GM18873 (cell line): ENCODE results near the gene G2E3.
"Not testable (repeated sequence)": the region's sequence is repeated elsewhere in the genome, so short reads cannot be mapped to it uniquely, and the experiment has no call there.

Experiments
- ATAC-seq: cut with Tn5 transposase; IDR thresholded peaks from one replicate; pipeline ENCODE4 v1.9.1; 2021; ENCODE audit warnings: mild to moderate bottlenecking, moderate library complexity, moderate number of reproducible peaks; ENCODE audit not compliant: unreplicated experiment, low FRiP score

The G2E3 gene, protein sequence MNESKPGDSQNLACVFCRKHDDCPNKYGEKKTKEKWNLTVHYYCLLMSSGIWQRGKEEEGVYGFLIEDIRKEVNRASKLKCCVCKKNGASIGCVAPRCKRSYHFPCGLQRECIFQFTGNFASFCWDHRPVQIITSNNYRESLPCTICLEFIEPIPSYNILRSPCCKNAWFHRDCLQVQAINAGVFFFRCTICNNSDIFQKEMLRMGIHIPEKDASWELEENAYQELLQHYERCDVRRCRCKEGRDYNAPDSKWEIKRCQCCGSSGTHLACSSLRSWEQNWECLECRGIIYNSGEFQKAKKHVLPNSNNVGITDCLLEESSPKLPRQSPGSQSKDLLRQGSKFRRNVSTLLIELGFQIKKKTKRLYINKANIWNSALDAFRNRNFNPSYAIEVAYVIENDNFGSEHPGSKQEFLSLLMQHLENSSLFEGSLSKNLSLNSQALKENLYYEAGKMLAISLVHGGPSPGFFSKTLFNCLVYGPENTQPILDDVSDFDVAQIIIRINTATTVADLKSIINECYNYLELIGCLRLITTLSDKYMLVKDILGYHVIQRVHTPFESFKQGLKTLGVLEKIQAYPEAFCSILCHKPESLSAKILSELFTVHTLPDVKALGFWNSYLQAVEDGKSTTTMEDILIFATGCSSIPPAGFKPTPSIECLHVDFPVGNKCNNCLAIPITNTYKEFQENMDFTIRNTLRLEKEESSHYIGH

DNA sequence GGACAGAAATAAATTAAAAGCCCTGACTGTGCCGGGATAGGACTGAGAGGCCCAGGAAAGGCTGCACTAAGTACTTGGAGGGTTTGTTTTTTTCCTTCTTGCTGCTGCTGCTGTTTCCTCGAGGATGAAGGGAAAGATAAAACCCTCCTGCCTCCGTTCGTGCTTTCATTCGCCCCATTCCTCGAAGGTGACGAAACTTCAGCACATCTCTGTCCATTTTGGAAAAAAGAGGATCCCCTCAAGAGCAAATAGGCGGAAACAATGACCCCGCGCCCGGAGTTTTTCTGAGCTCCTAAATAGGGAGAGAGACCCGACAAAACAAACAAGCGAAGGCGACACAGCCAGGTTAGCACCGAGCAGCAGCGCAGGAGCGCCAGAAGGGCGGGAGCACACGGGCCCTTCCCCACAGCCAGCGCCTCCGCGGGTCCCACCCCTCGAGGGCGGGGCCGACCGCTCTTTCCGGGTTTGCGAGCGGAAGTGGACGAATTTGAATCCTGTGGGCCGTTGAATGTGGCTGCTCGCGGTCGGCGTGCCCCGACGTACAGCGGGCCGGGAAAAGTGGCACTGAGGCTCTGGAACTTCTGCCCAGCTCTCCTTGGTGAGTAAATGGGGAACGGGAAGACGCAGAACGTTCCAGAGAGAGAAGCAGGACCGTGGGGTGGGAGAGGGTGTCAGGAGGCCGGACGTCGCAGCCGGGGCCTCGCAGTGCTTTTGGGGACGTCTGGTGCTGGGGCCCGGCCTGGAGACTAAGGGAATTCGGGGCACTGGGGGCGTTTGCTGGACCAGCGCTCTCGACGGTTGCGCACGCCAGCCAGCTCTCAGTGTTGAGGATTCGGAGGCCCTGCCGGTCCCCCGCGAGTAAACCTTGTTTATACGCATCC is at the start of gene G2E3:
G2E3 (plus strand) TSS at position 484 of the 881 bp plus-strand sequence. CDS start 21,922 bp downstream, outside the sequence.
- ATAC-seq: peak; percentile 94

DNA sequence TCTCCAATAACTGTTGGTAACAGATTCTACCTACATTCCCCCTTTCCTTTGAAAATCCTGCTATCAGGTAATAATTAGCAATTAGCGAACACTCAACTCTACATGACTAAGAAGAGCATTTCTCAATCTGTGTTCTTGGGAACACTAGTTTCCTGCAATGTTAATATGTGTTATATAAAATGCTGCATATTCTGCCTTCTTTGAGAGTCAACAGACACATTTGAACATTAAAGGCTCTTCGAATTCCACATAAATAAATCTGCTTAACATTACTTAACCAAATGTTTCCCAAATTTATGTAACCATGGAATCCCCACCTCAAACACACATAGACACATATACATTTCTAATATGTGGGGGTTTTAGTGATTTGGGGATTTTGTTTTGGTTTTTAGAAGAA is 41.2 kb upstream of the G2E3 start:
- no peak for ATAC-seq

DNA sequence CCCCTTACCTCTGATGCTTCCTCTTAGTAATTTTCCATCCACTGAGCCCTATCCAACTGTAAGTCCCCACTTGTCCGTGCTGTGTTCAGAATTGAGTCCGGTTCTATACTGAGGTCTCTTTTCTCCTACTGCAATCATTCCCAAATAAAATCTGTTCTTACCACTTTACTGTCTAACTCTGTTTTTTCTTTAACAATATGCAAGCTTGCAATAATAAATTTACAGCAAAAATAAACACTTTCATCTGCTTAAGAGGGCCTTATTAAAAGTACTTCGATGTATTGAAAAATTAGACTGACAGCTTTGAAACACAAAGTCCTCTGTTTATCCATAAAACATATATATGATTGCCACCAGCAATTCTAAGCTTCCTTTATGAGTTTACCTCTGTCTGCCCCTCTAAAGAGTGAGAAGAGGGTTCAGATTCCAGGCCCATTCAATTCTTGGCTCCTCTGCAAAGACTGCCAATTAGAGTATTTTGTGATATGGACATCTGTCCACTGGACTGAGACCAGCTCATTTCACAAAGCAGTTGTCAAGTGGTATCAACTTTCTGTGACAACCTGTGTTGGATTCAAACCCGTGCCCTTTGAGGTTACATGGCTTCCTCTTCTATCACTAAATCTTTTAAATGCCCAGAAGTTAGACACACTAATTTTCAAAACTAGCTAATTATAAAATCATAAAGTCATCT is 39.9 kb upstream of the G2E3 start:
- no peak for ATAC-seq

DNA sequence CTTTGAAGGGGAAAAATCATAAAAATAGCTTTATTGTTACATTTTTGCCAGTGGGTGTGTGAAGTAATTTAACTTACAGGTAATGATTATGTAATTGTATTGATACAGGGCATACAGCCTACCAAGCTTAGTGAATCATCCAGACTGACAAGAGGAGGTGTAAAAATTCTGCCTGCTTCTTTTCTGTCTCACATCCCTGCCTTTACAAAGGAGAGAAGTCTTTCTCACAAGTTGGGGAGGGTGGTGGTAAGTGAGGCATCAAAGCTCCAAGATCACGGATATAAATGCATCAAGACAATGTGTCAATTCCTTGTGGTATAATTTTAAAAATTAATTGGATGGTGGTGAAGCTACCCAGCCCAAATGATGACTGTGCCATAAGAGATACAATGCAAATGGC is 39.0 kb upstream of the G2E3 start:
- ATAC-seq: no peak

DNA sequence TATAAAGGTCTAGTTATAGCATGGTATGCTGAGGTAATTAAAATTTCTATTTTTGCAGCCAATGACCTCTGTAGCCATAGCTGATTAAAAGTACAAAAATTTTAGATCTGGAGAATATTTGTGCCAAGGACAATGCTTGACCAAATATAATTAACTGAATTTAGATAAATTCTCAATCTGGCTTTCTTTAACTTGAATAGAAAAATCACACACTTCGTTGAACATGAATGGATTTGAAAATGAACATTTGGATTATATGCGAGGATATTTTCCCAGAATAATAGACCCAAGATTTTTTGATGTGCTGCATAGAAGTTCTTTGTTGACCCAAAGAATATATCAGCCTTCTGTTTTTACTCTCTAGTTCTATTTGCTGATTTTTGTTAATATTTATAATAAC is 38.4 kb upstream of the G2E3 start:
- ATAC-seq: no peak

DNA sequence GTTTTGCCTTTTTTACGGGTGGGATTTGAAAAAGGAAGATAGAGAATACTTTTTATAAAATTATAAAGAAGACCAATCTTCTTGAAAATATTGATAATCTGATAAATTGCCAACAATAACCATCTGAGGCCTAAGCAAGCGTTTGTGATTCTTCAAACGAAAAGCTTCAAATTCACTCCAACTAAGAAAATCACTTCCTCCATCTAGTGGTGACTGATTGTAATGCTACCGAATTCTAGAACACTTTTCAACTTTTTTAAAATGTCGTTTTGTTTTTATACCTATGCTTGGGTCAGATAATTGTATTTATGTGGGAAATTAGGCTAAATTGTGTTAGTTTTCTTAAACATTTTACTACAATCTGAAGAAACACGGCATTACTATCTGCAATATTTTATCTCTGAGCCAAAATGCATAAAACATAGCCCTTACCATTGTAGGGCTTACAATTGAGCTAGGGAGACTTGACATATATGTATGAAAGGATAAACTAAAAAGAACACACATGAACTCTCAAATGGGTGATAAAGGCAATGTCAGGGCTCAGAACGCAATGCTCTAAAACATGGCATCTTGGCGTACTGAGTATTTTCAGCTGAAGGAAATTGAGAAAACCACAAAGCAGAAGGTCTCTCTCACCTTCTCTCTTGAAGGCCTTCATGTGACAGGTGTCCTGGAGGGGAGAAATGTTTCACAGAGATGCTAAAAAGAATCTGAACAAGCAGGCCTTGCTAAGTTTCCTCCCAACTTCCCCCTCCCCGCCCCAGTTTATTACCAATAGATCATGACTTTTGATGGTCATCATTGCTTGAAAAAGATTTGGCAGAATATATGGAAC is 36.8 kb upstream of the G2E3 start:
- no peak for ATAC-seq

DNA sequence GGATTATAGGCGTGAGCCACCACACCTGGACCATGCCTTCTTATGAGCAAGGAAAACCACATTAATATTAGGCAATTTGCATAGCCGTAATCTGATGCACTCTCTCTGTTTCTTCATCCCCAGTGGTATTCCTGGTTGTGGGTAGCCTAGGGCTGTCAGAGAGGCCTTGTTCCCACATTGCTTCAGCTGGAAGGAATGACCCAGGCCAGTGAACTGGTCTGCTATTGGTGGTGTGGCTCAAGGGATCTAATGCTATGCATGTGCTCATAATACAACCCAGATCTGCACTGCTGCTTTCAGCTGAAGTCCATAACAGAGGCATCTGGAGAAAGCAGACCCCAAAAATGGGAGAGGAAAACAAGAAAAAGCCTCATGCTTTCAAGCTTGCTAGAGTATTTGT is 33.1 kb upstream of the G2E3 start:
- ATAC-seq: no peak

DNA sequence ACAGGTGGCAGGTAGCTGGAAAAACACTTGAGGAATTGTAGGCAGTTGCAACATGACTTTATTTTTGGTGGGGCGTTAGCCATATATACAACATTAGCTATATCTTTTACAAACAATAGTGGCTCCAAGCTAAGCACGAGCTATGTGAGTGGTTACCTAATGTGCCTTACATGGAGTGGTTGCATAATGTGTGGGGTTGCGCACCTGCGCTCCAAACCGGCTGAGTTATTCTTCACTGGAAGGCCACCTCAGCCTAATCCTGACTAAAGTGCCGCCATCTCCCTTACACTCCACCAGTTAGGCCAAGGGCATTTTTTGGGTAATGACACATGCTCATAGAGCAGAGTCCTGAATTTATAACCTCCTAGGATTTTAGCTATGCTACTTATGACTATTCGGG is 31.8 kb upstream of the G2E3 start:
- ATAC-seq: no peak

DNA sequence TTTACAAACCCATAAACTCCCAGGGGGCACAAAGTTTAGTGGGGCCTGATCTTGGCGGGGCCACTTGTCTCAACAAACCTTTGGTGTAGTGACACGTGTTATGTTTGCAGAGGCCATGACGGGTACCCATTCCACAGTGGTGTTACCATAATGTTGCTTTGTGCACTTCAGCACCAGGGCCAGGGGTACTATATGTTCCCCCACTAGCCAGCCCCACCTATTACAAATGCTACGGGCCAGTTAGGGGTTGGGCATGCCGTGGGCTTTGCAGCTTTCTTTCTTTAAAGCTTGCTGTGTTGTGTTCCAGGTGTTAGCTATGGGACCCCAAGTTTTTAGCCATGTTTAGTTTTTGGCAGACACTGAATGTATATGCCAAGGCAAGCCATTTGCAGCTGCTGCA is 30.8 kb upstream of the G2E3 start:
- no peak for ATAC-seq

DNA sequence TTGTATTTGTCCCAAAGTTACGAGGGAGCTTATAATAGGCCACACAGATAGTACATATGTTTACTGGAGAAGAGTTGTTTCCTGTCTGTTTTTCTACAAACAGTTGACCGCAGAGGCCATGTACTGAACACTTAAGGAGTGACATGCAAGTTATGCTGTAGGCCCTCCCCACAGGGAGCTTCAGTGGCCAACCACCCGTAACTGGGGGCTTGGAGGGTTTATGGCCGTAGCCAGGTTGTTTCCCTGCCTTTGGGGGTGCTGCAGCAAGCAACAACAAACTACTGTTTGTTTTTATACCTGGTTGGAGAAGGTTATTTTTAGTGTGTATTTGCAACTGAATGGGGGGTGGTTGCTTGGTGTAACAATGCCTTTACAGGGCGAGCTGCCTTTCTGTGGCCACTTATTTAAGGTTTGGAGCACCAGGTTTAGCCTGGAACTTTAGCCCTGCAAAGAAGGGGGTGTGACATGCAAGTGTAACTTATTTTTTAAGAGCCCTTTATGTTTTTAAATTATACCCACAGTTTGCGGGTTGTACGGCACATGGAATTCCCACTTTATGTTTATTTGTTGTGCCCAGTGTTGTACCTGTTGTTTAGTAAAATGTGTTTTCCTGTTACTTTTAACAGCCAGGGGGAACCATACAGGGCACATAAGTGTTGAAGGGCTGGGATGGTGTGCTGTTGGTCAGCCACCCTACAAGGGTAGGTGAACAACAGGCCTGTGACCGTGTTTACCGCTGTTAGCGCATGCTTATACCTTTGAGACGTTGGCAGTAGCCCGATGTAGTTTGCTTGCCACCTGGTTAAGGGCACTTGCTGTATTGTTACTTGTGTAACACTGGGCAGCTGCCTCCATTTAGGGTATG is 29.9 kb upstream of the G2E3 start:
- ATAC-seq: no peak

DNA sequence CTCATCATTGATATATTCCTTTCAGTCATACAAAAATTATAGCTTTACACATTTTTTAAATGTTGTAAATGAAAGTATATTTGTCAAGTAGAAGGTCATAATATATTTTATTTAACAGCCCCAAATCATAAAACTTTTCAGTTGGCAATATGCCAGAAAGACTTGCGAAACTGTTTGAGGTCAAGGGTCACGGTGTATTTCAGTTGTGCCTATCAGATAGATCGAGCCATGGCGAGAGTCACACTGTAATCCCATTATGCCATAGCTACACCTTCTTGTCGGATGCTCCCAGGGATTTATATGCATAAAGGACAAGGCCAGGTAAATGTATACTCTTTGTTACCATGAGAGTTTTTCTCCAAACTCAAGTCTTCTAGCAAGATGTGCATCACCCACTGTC is 26.7 kb upstream of the G2E3 start:
- no peak for ATAC-seq

DNA sequence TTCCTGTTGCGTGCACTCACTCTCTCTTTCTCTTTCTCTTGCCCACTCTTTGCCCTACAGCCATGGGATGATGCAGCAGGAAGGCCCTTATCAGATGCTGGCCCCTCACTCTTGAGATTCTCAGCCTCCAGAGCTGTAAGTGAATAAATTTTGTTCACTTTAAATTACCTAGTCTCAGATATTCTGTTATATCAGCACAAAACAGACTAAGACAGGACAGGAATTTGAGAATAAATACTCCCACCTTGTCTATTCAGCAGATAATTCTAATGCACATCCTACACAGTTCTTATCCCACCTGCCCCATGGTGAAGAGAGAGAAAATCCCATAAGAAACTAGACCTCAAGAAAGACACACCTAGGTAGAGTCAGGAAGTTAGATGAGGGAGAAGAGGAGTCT is 25.8 kb upstream of the G2E3 start:
- ATAC-seq: no peak

DNA sequence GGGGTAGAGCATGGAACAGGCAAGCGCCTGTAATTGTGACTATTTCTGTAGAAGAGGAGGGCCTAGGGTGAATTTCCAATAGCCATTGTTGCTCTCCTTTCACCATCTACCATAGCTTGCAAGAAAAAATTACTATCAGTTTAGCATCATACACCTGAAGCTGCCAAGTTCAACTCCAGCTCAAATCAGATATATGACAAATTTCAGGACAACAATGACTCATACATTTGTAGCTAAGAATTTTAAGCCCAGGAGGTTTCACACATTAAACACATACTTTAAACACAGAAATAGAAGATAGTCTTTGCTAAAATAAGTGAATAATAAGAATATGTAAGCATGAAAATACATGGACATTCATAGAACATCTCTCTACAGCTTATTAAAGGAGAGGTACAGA is 17.6 kb upstream of the G2E3 start:
- ATAC-seq: no peak

DNA sequence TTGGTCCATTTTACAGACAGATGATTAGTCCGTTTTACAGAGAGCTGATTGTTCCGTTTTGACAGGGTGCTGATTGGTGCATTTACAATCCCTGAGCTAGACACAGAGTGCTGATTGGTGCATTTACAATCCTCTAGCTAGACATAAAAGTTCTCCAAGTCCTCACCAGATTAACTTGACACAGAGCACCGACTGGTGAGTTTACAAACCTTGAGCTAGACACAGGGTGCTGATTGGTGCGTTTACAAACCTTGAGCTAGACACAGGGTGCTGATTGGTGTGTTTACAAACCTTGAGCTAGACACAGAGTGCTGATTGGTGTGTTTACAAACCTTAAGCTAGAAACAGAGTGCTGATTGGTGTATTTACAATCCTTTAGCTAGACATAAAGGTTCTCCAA is 12.2 kb upstream of the G2E3 start:
- ATAC-seq: not testable (repeated sequence)

DNA sequence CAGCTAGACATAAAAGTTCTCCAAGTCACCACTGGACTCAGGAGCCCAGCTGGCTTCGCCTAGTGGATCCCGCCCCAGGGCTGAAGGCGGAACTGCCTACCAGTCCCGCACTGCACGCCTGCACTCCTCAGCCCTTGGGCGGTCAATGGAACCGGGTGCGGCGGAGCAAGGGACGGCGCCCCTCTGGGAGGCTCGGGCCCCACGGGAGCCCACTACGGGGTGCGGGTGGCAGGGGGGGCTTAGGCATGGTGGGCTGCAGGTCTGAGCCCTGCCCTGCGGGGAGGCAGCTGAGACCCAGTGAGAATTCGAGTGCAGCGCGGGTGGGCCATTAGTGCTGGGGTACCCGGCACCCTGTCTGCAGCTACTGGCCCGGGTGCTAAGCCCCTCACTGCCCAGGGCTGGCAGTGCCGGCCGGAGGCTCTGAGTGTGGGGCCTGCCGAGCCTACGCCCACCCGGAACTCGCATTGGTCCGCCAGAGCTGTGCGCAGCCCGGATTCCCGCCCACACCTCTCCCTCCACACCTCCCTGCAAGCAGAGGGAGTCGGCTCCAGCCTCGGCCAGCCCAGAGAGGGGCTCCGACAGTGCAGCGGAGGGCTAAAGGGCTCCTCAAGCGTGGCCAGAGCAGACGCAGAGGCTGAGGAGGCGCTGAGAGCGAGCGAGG is 11.4 kb upstream of the G2E3 start:
- no peak for ATAC-seq

DNA sequence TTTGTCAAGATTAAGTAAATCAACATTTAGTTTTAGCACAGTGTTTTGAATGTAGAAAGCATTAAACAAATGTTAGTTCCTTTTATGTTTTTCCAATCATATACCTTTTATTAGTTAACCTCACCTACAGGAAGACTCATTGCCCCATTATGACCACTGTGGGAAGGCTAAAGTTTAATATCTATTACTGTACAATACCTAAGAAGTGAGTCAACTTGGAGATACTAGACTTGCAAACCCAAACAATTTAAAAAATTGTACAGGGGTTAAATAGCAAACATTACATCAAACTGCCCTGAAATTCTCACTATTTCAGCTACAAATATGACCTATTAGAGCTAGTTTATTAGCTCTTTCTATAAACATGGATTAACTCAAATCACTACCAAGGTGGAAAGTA is 8.6 kb upstream of the G2E3 start:
- no peak for ATAC-seq

DNA sequence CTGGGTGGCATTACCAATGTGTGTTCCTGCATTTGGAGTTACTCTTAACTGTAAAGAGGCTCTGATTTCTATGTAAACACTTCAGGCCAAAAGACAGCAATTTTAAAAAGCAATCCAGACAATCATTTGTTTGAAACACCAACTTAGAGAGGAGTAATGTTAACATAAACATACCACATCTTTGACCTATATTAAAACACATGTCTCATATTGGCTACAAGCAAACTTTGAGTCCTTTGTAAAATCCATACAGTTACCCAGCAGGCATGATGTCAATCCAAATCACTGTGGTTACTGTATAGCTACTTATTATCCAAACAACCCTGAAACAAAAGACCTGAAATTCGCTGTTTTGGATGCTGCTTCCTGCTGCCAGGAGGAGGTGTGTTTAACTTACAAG is 7.5 kb upstream of the G2E3 start:
- ATAC-seq: no peak

DNA sequence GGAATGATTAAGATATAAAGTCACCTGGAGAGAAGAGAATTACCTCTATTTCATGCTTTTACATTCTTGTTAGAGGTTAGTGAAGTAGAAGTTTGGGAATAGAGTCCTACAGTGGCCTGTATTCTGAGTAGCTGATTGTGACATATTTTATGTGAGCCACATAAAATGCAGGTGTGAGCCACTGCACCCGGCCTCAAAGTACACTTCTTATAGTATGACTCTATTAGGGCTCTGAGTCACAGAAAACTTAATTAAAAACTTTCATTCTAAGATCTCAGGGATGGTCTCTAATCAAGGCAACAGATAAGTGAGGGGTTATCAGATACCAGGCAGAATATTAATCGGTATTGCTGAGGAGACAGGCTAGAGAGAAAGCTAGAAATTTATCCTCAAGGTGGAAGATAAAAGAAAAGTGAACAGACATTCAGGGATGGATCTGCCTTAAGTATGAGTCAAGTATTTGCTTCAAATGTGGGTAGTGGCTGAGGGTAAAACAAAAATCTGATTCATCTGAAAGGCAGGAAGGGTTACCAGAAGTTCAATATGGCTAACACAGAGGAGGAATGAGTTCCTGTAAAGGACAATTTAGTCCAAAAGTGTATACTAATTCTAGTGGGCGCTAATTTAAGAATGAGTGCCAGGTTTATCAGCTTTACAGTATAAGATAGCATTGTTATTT is 5.5 kb upstream of the G2E3 start:
- no peak for ATAC-seq
